GM23248 (cell line): Measurements from ENCODE around the gene FARP1.

Source experiments
- EZH2 ChIP-seq: fragments of 200-600 bp; sonication (generic); IDR thresholded peaks from 2 replicates; pipeline ENCODE4 v1.6.1; 2018; ENCODE audit warnings: antibody characterized with exemption, mild to moderate bottlenecking; ENCODE audit not compliant: insufficient read depth, poor library complexity, severe bottlenecking
- EZH2phosphoT487 ChIP-seq: fragments of 200-600 bp; sonication (generic); IDR thresholded peaks from 2 replicates; pipeline ENCODE4 v1.6.1; 2018; ENCODE audit warnings: antibody characterized with exemption, moderate library complexity, mild to moderate bottlenecking, low read depth; ENCODE audit not compliant: insufficient read depth

DNA sequence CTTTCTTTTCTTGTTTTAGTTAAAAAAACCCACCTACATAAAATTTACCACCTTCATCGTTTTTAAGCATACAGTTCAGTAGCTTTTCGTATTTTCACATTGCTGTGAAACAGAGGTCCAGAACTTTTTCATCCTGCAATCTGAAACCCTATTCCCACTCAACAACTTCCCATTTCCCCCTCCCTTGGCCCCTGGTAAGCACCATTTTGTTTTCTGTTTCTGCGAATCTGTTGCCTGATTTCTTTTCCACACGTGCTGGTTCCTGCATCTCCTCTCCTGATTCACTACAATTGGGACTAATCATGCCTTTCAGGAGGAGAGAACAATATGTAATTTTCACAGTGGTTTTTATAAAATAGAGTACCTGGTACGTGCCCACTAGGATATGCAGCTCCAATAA, 183.4 kb downstream of the FARP1 start:
- TF ChIP-seq EZH2 (no peak), EZH2phosphoT487 (no peak)
